NCI-H526 (cell line): ENCODE data around the gene SLC9A3.

Experiments used
- DNase-seq, 2 experiments: peaks; one replicate each; lab custom pipeline; 2025; lab: John Stamatoyannopoulos, UW

Gene SLC9A3

GRCh38 chr5:428754-429452 lies 95.3 kb downstream of the SLC9A3 start:
- peak in 1 of 2 experiments; percentile 16 for DNase-seq

GRCh38 chr5:428219-428618 lies 96.0 kb downstream of the SLC9A3 start:
- DNase-seq = no peak

GRCh38 chr5:427415-428087 lies 96.7 kb downstream of the SLC9A3 start:
- DNase-seq = peak in 1 of 2 experiments; percentile 62

- DNase-seq = no peak
Measured at GRCh38 chr5:426392-426976, 97.8 kb downstream of the SLC9A3 start.

GRCh38 chr5:425714-426113 lies 98.5 kb downstream of the SLC9A3 start:
- DNase-seq = peak; percentile 17 to 28

GRCh38 chr5:424301-425110 lies 99.7 kb downstream of the SLC9A3 start:
- DNase-seq = no peak

GRCh38 chr5:423626-424261 lies 100.5 kb downstream of the SLC9A3 start:
- no peak for DNase-seq

GRCh38 chr5:423233-423565 lies 101.0 kb downstream of the SLC9A3 start:
- no peak for DNase-seq

GRCh38 chr5:422323-423232 lies 101.7 kb downstream of the SLC9A3 start:
- DNase-seq = no peak

- DNase-seq = no peak
Measured at GRCh38 chr5:421901-422300, 102.3 kb downstream of the SLC9A3 start.

GRCh38 chr5:421287-421880 lies 102.9 kb downstream of the SLC9A3 start:
- no peak for DNase-seq

- DNase-seq = no peak
Measured at GRCh38 chr5:420632-421286, 103.5 kb downstream of the SLC9A3 start.
